ENCODE results near the gene CD34. TPM values are rescaled to one million over a fixed set of nuclear protein-coding genes. Genes with fewer than 3 reads are reported as not detected.
A peak's percentile ranks its signal among the peaks of the same experiment; 100 is the strongest.

CD34 gene
- total and polyA plus RNA-seq, 2 donors (not counting 1 experiment from before 2014, with no cell fraction given), result under 0.01 to 0.51 TPM

- peak overlapping the region; percentile 71 for H3K27ac ChIP-seq (ENCODE audit: insufficient read depth, low read length)
- H3K4me3 ChIP-seq (replicated peaks in 1 of 4; ENCODE audit: control extremely low read depth in 1 of 4, insufficient read depth in 1 of 4, low read depth in 3 of 4, low read length in 4 of 4), result peak overlapping the region; percentile 58 to 86 (median 76)
- DNase-seq (ENCODE audit: low read depth in 2 of 2), result peak; percentile 61
- H3K79me2 ChIP-seq (ENCODE audit: control insufficient read depth, insufficient read depth, low read length), result peaks cover 18% of the 10 kb centered on the region
- H4K20me1 ChIP-seq (ENCODE audit: control insufficient read depth, extremely low read depth, insufficient read depth, low read length), result no peaks in the 10 kb centered on the region
- H3K9ac ChIP-seq (ENCODE audit: insufficient read depth, low read length), result peak overlapping the region; percentile 83
- H3K4me2 ChIP-seq (ENCODE audit: extremely low read depth, insufficient read depth, low read length), result peak overlapping the region; percentile 97
- H3K36me3 ChIP-seq (ENCODE audit: control insufficient read depth, insufficient read depth, low read length), result no peaks in the 10 kb centered on the region
- no peaks in the 10 kb centered on the region for H3K9me3 ChIP-seq (ENCODE audit: control insufficient read depth, insufficient read depth, low read depth, low read length)
- H3K27me3 ChIP-seq (ENCODE audit: control insufficient read depth, insufficient read depth, low read length), result no peaks in the 10 kb centered on the region
- H3K4me1 ChIP-seq (ENCODE audit: control insufficient read depth, extremely low read depth, insufficient read depth, low read length), result peaks cover 20% of the 10 kb centered on the region
- H2AFZ ChIP-seq (ENCODE audit: low read length), result peak overlapping the region; percentile 72
- no peak for TF ChIP-seq EZH2 (IDR thresholded peaks at IDR 0.05; ENCODE audit: low read length, missing control alignments)
- TF ChIP-seq, protein P1, sequence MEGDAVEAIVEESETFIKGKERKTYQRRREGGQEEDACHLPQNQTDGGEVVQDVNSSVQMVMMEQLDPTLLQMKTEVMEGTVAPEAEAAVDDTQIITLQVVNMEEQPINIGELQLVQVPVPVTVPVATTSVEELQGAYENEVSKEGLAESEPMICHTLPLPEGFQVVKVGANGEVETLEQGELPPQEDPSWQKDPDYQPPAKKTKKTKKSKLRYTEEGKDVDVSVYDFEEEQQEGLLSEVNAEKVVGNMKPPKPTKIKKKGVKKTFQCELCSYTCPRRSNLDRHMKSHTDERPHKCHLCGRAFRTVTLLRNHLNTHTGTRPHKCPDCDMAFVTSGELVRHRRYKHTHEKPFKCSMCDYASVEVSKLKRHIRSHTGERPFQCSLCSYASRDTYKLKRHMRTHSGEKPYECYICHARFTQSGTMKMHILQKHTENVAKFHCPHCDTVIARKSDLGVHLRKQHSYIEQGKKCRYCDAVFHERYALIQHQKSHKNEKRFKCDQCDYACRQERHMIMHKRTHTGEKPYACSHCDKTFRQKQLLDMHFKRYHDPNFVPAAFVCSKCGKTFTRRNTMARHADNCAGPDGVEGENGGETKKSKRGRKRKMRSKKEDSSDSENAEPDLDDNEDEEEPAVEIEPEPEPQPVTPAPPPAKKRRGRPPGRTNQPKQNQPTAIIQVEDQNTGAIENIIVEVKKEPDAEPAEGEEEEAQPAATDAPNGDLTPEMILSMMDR (conservative IDR thresholded peaks at IDR 0.05 in 1 of 2, IDR thresholded peaks at IDR 0.05 in 1 of 2; ENCODE audit: low read depth in 1 of 2, low read length in 2 of 2), result peak; percentile 51 to 70
Measured at GRCh38 chr1:207868774-207869721, 41.9 kb downstream of the CD34 start.

- Histone ChIP-seq H3K79me2 (ENCODE audit: control insufficient read depth, insufficient read depth, low read length) (peaks cover 18% of the 10 kb centered on the region), H3K9ac (ENCODE audit: insufficient read depth, low read length) (peak overlapping the region; percentile 83), H3K4me1 (ENCODE audit: control insufficient read depth, extremely low read depth, insufficient read depth, low read length) (peaks cover 20% of the 10 kb centered on the region), H3K27ac (ENCODE audit: insufficient read depth, low read length) (peak overlapping the region; percentile 71), H2AFZ (ENCODE audit: low read length) (peak overlapping the region; percentile 39), H3K9me3 (ENCODE audit: control insufficient read depth, insufficient read depth, low read depth, low read length) (no peaks in the 10 kb centered on the region), H3K36me3 (ENCODE audit: control insufficient read depth, insufficient read depth, low read length) (no peaks in the 10 kb centered on the region), H4K20me1 (ENCODE audit: control insufficient read depth, extremely low read depth, insufficient read depth, low read length) (no peaks in the 10 kb centered on the region), H3K27me3 (ENCODE audit: control insufficient read depth, insufficient read depth, low read length) (no peaks in the 10 kb centered on the region), H3K4me3 (replicated peaks in 1 of 4; ENCODE audit: control extremely low read depth in 1 of 4, insufficient read depth in 1 of 4, low read depth in 3 of 4, low read length in 4 of 4) (peak overlapping the region; percentile 58 to 86 (median 76)), H3K4me2 (ENCODE audit: extremely low read depth, insufficient read depth, low read length) (peak overlapping the region; percentile 97)
- peak in 1 of 2 donors; percentile 24 for DNase-seq (ENCODE audit: low read depth in 2 of 2)
- TF ChIP-seq, protein P1 (conservative IDR thresholded peaks at IDR 0.05 in 1 of 2, IDR thresholded peaks at IDR 0.05 in 1 of 2; ENCODE audit: low read depth in 1 of 2, low read length in 2 of 2), result no peak
- no peak for TF ChIP-seq EZH2 (IDR thresholded peaks at IDR 0.05; ENCODE audit: low read length, missing control alignments)
Measured at GRCh38 chr1:207868251-207868773, 42.6 kb downstream of the CD34 start.
